Dermis blood vessel endothelial cell (primary cell): ENCODE results near the gene ENTR1. TPM values are rescaled to one million over a fixed set of nuclear protein-coding genes. Genes with fewer than 3 reads are reported as not detected.

Experiments
- DNase-seq: peaks from one replicate; pipeline ENCODE4 v3.0.0; 2010
- total RNA-seq: library from RNA; depleted of rRNA; stranded (reverse); fragments of >200 nt; gene quantifications from 2 replicates; pipeline ENCODE4 v1.2.3, GENCODE V29; 2014

Gene ENTR1
- total RNA-seq, 1 donor from 2014 or later: 30.0 TPM

GRCh38 chr9:136375096-136375495, 35.3 kb downstream of the ENTR1 start:
- DNase-seq: no peak

- DNase-seq: no peak
Measured at GRCh38 chr9:136374183-136374575, 36.2 kb downstream of the ENTR1 start.

GRCh38 chr9:136373300-136374182, 36.9 kb downstream of the ENTR1 start, which contains the start of gene CARD9:
Gene CARD9, minus strand, starts transcription at chr9:136373669. Its CDS starts 1,591 bp downstream, at chr9:136372078.
- no peak for DNase-seq

GRCh38 chr9:136372561-136373299, 37.7 kb downstream of the ENTR1 start:
- peak; percentile 35 for DNase-seq

GRCh38 chr9:136372006-136372405, 38.4 kb downstream of the ENTR1 start:
- no peak for DNase-seq

- DNase-seq: no peak
Measured at GRCh38 chr9:136371533-136371880, 38.9 kb downstream of the ENTR1 start.

GRCh38 chr9:136370687-136371532, 39.5 kb downstream of the ENTR1 start:
- no peak for DNase-seq

- DNase-seq: no peak
Measured at GRCh38 chr9:136370037-136370436, 40.4 kb downstream of the ENTR1 start.

- DNase-seq: no peak
Measured at GRCh38 chr9:136368190-136368589, 42.2 kb downstream of the ENTR1 start.

GRCh38 chr9:136367296-136368145, 42.9 kb downstream of the ENTR1 start:
- no peak for DNase-seq

- DNase-seq: no peak
Measured at GRCh38 chr9:136366826-136367225, 43.6 kb downstream of the ENTR1 start.

GRCh38 chr9:136365775-136366222, 44.6 kb downstream of the ENTR1 start:
- no peak for DNase-seq

GRCh38 chr9:136364942-136365774, 45.3 kb downstream of the ENTR1 start:
- DNase-seq: no peak

- DNase-seq: no peak
Measured at GRCh38 chr9:136363949-136364748, 46.3 kb downstream of the ENTR1 start.

GRCh38 chr9:136363106-136363948, 47.1 kb downstream of the ENTR1 start, which contains the start of gene DNLZ:
Gene DNLZ, minus strand, starts transcription at chr9:136363744. Its CDS starts 30 bp downstream, at chr9:136363714.
- peak; percentile 96 for DNase-seq

- no peak for DNase-seq
Measured at GRCh38 chr9:136362450-136362784, 48.0 kb downstream of the ENTR1 start.

GRCh38 chr9:136361754-136362449, 48.5 kb downstream of the ENTR1 start:
- no peak for DNase-seq

GRCh38 chr9:136361047-136361753, 49.2 kb downstream of the ENTR1 start:
- DNase-seq: no peak
